Left colon (tissue), 2 donors: ENCODE measurements around the gene KRT82. TPM values are rescaled to one million over a fixed set of nuclear protein-coding genes. Genes with fewer than 3 reads are reported as not detected.
"Not testable (repeated sequence)": the region's sequence is repeated elsewhere in the genome, so short reads cannot be mapped to it uniquely, and the experiment has no call there.

ENCODE experiments used
- ATAC-seq: fragments of 200-7000 bp; cut with Tn5 transposase; one replicate; pipeline ENCODE4 v1.9.1; 2020; ENCODE audit warnings: mild to moderate bottlenecking, moderate library complexity
- DNase-seq, 2 donors: peaks; one replicate each; pipeline ENCODE4 v3.0.0-alpha.2; 2020
- intact Hi-C, 2 donors: fragments of 100-400 bp; cut with DNase I in 1 of 2; cut with micrococcal nuclease in 1 of 2; formaldehyde crosslinking; loops; one replicate each; pipeline versions ENCODE4 v1.11.2 to v1.14.0; 2022; cut with DNase I, micrococcal nuclease
- total RNA-seq, 2 donors: library from RNA; stranded (reverse); fragmentation: NEBNext Ultra II Directional; extraction: Animal tissue kit (Norgen Biotek cat#: 25700); gene quantifications; one replicate each; pipeline ENCODE4 v1.2.1, GENCODE V29; 2021
- donor health status: DM: no; HTN: no; CAD: no.
- donor health status: DM: yes; HTN: yes; CAD: no.

The KRT82 gene
- total RNA-seq, 2 donors from 2014 or later = not detected

GRCh38 chr12:52356031-52356761, 49.9 kb downstream of the KRT82 start:
- DNase-seq = no peak
- intact Hi-C loops = no loop called here
- ATAC-seq = no peak

GRCh38 chr12:52355176-52355575, 51.0 kb downstream of the KRT82 start:
- DNase-seq = no peak
- no peak for ATAC-seq
- intact Hi-C loops = no loop called here

- DNase-seq (no peak), ATAC-seq (no peak)
- intact Hi-C loops = no loop called here
Observed at GRCh38 chr12:52354200-52354599, 51.9 kb downstream of the KRT82 start.

GRCh38 chr12:52353766-52354165, 52.4 kb downstream of the KRT82 start:
- DNase-seq (no peak), ATAC-seq (no peak)
- intact Hi-C loops = no loop called here

- ATAC-seq (no peak), DNase-seq (no peak)
- intact Hi-C loops = no loop called here
Observed at GRCh38 chr12:52352951-52353350, 53.2 kb downstream of the KRT82 start.

- no peak for DNase-seq
Observed at GRCh38 chr12:52351196-52352059, 54.7 kb downstream of the KRT82 start.

GRCh38 chr12:52350786-52351185, 55.3 kb downstream of the KRT82 start:
- no peak for DNase-seq
- no peak for ATAC-seq
- intact Hi-C loops = no loop called here

More at GRCh38 chr12:52351196-52352059, 54.7 kb downstream of the KRT82 start:
- no peak for ATAC-seq
- intact Hi-C loops = no loop called here

- no peak for ATAC-seq
- intact Hi-C loops = no loop called here
- DNase-seq = no peak
Observed at GRCh38 chr12:52350021-52350620, 56.0 kb downstream of the KRT82 start.

GRCh38 chr12:52349196-52349595, 56.9 kb downstream of the KRT82 start:
- ATAC-seq (no peak), DNase-seq (no peak)
- intact Hi-C loops = no loop called here

- no peak for DNase-seq
- no peak for ATAC-seq
- intact Hi-C loops = no loop called here
Observed at GRCh38 chr12:52347551-52348510, 58.3 kb downstream of the KRT82 start.

- intact Hi-C loops = no loop called here
- DNase-seq (no peak), ATAC-seq (peak; percentile 48)
Observed at GRCh38 chr12:52347016-52347415, 59.1 kb downstream of the KRT82 start.

- intact Hi-C loops = no loop called here
- peak; percentile 32 for ATAC-seq
- no peak for DNase-seq
Observed at GRCh38 chr12:52346593-52346992, 59.5 kb downstream of the KRT82 start.

GRCh38 chr12:52345041-52345440, 61.1 kb downstream of the KRT82 start:
- DNase-seq, ATAC-seq, intact Hi-C loops: not testable (repeated sequence)

- intact Hi-C loops = no loop called here
- no peak for DNase-seq
- ATAC-seq = no peak
Observed at GRCh38 chr12:52344111-52344510, 62.0 kb downstream of the KRT82 start.

Other genes with a start within 250 kb of the KRT82 start
- 1 to 10 TPM in 1 of 2 donors, not detected in 1; 1.1 TPM for gene KRT80, start 214.3 kb downstream of the KRT82 start, total RNA-seq
- gene KRT7, start 173.1 kb downstream of the KRT82 start, total RNA-seq = under 1 TPM; 0.78 to 0.89 TPM
- gene KRT86, start 131.7 kb downstream of the KRT82 start, total RNA-seq = under 1 TPM in 1 of 2 donors, not detected in 1; 0.20 TPM
- not detected for gene KRT81, start 114.8 kb downstream of the KRT82 start, total RNA-seq
- not detected for gene KRT83, start 84.9 kb downstream of the KRT82 start, total RNA-seq
- not detected for gene KRT85, start 38.9 kb downstream of the KRT82 start, total RNA-seq
- not detected for gene KRT84, start 20.7 kb downstream of the KRT82 start, total RNA-seq
- gene KRT75, start 28.0 kb upstream of the KRT82 start, total RNA-seq = not detected
- not detected for gene KRT6B, start 45.8 kb upstream of the KRT82 start, total RNA-seq
- gene KRT6C, start 67.5 kb upstream of the KRT82 start, total RNA-seq = not detected
- not detected for gene KRT6A, start 86.9 kb upstream of the KRT82 start, total RNA-seq
- gene KRT5, start 114.1 kb upstream of the KRT82 start, total RNA-seq = under 1 TPM in 1 of 2 donors, not detected in 1; 0.24 TPM
- not detected for gene KRT71, start 146.8 kb upstream of the KRT82 start, total RNA-seq
- gene KRT74, start 167.5 kb upstream of the KRT82 start, total RNA-seq = not detected
- gene KRT72, start 195.1 kb upstream of the KRT82 start, total RNA-seq = not detected
- gene KRT73, start 212.2 kb upstream of the KRT82 start, total RNA-seq = not detected
- not detected for gene KRT2, start 245.9 kb upstream of the KRT82 start, total RNA-seq